Astrocyte of the spinal cord (primary cell): ENCODE measurements around the gene TBX1.
A peak's percentile ranks its signal among the peaks of the same experiment; 100 is the strongest.

Experiments
- DNase-seq: peaks from one replicate; pipeline ENCODE4 v3.0.0; 2011; ENCODE audit warnings: low read depth, low spot score
- H3K4me3 ChIP-seq: 2 replicates; pipeline ENCODE4 v1.5.1; 2011; ENCODE audit warnings: low read depth, mild to moderate bottlenecking, low read length, moderate library complexity
- CTCF ChIP-seq: IDR thresholded peaks from 2 replicates; pipeline ENCODE4 v1.5.1; 2012; ENCODE audit warnings: low read depth, mild to moderate bottlenecking, low read length, inconsistent platforms
- in situ Hi-C: cut with HindIII; loops from 2 replicates; pipeline ENCODE4 v1.10.0; 2017; ENCODE audit warnings: low sequenced_read_pairs

TBX1 gene

GRCh38 chr22:19748991-19749664 is 11.4 kb upstream of the TBX1 start:
- DNase-seq = no peak
- H3K4me3 ChIP-seq = no peak overlapping the region
- TF ChIP-seq CTCF = no peak
- in situ Hi-C loops = no loop called here

GRCh38 chr22:19749876-19750275 is 10.7 kb upstream of the TBX1 start:
- in situ Hi-C loops = no loop called here
- DNase-seq = no peak
- H3K4me3 ChIP-seq = no peak overlapping the region
- no peak for TF ChIP-seq CTCF

- DNase-seq = peak; percentile 47
- H3K4me3 ChIP-seq = no peak overlapping the region
- in situ Hi-C loops = no loop called here
- no peak for TF ChIP-seq CTCF
Observed at GRCh38 chr22:19750507-19751490, 9.8 kb upstream of the TBX1 start.

DNA sequence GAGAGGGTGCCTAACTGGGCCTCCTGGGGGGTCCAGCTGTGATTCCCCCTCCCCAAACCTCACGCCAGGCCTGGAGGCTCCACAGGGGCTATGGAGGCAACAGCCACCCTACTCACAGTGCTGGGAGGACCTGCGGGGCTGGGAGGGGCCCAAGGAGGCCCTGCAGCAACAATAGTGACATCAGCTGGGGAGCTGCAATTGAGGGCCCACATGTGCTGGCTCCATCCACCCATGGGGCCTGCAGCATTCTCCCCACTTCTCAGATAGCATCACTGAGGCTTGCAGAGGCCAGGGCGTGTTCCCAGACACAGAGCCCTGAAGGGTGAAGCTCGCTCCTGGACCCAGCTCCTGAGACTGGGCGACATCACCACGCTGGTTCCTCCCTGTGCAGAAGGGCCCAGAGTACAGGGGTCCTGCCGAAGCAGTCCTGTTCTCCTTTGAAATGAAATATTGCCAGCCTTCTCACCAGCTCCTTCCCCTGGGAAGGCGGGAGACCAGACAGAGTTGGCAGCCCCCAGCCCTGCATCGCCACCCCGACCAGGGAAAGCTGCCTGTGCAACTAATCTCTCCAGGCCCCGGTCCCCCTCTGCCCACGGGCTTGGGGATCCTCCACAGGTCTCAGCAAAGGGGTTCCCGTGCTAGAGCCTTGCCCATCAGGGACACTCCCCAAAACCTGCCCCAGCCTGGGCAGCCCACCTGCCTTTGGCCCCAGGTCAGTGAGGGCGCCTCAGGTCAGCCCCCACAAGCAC is 8.9 kb upstream of the TBX1 start:
- in situ Hi-C loops = no loop called here
- no peak for DNase-seq
- no peak overlapping the region for H3K4me3 ChIP-seq
- TF ChIP-seq CTCF = no peak

GRCh38 chr22:19753090-19753842 is 7.3 kb upstream of the TBX1 start:
- H3K4me3 ChIP-seq = no peak overlapping the region
- DNase-seq = no peak
- TF ChIP-seq CTCF = peak; percentile 23
- in situ Hi-C loops = no loop called here
